GM23338 (cell line): ENCODE measurements around the gene DLX5. TPM values are rescaled to one million over a fixed set of nuclear protein-coding genes. Genes with fewer than 3 reads are reported as not detected.

Experiments used
- ATAC-seq: fragments of 200-7000 bp; cut with Tn5 transposase; 3 replicates; pipeline ENCODE4 v1.9.1; 2020
- DNase-seq: peaks from one replicate; pipeline ENCODE4 v3.0.0-alpha.2; 2015; ENCODE audit warnings: low spot score
- H2AFZ ChIP-seq: fragments of 200-600 bp; sonication (generic); 2 replicates; pipeline ENCODE4 v1.8.0; 2016; ENCODE audit warnings: antibody characterized with exemption, mild to moderate bottlenecking, moderate library complexity
- H3F3A ChIP-seq: fragments of 200-600 bp; sonication (generic); replicated peaks from 2 replicates; pipeline ENCODE4 v1.8.0; 2017; ENCODE audit warnings: antibody characterized with exemption, mixed run types, low read depth
- H3K27ac ChIP-seq: fragments of 200-600 bp; sonication (generic); 2 replicates; pipeline ENCODE4 v1.6.1; 2016; ENCODE audit warnings: low read depth
- H3K27me3 ChIP-seq: fragments of 200-600 bp; sonication (generic); 2 replicates; pipeline ENCODE4 v1.8.0; 2016; ENCODE audit warnings: mild to moderate bottlenecking, mixed run types, moderate library complexity; ENCODE audit not compliant: insufficient read depth
- H3K36me3 ChIP-seq: fragments of 200-600 bp; sonication (generic); 2 replicates; pipeline ENCODE4 v1.8.0; 2016; ENCODE audit warnings: mild to moderate bottlenecking; ENCODE audit not compliant: insufficient read depth
- H3K4me1 ChIP-seq: fragments of 200-600 bp; sonication (generic); 2 replicates; pipeline ENCODE4 v1.8.0; 2016; ENCODE audit warnings: mild to moderate bottlenecking, moderate library complexity; ENCODE audit not compliant: insufficient read depth
- H3K4me2 ChIP-seq: fragments of 200-600 bp; sonication (generic); 2 replicates; pipeline ENCODE4 v1.7.1; 2017; ENCODE audit warnings: mixed run types
- H3K4me3 ChIP-seq: fragments of 200-600 bp; sonication (generic); 2 replicates; pipeline ENCODE4 v1.6.1; 2016; ENCODE audit warnings: mixed run types
- H3K79me2 ChIP-seq: fragments of 200-600 bp; sonication (generic); replicated peaks from 2 replicates; pipeline ENCODE4 v1.8.0; 2017; ENCODE audit warnings: mild to moderate bottlenecking; ENCODE audit not compliant: insufficient read depth
- H3K9me2 ChIP-seq: fragments of 200-600 bp; sonication (generic); 2 replicates; pipeline ENCODE4 v1.8.0; 2017; ENCODE audit not compliant: insufficient read depth
- H4K20me1 ChIP-seq: fragments of 200-600 bp; sonication (generic); replicated peaks from 2 replicates; pipeline ENCODE4 v1.8.0; 2017; ENCODE audit warnings: mild to moderate bottlenecking; ENCODE audit not compliant: insufficient read depth
- H3K27ac Mint-ChIP-seq: 2 replicates; pipeline ENCODE4 v1.8.0; 2020; ENCODE audit warnings: inconsistent platforms, mild to moderate bottlenecking, moderate library complexity, mixed read lengths
- H3K27me3 Mint-ChIP-seq: 3 replicates; pipeline ENCODE4 v1.8.0; 2022; ENCODE audit warnings: low read depth, mild to moderate bottlenecking, moderate library complexity, mixed read lengths, inconsistent platforms; ENCODE audit not compliant: insufficient read depth, poor library complexity
- H3K36me3 Mint-ChIP-seq: 3 replicates; pipeline ENCODE4 v1.8.0; 2021; ENCODE audit warnings: low read depth, mild to moderate bottlenecking, inconsistent platforms, moderate library complexity, mixed read lengths
- H3K4me1 Mint-ChIP-seq: 3 replicates; pipeline ENCODE4 v1.8.0; 2020; ENCODE audit warnings: mild to moderate bottlenecking, inconsistent platforms, mixed read lengths
- H3K4me3 Mint-ChIP-seq: 3 replicates; pipeline ENCODE4 v1.8.0; 2021; ENCODE audit warnings: moderate library complexity, mild to moderate bottlenecking, inconsistent platforms, mixed read lengths
- H3K9me3 Mint-ChIP-seq: 3 replicates; pipeline ENCODE4 v1.8.0; 2020; ENCODE audit warnings: moderate library complexity, mild to moderate bottlenecking, inconsistent platforms, mixed read lengths
- EZH2phosphoT487 ChIP-seq: fragments of 200-600 bp; sonication (generic); IDR thresholded peaks from one replicate; pipeline ENCODE4 v1.8.1; 2018; ENCODE audit warnings: antibody characterized with exemption; ENCODE audit not compliant: unreplicated experiment
- polyA plus RNA-seq: library from polyadenylated mRNA; unstranded; fragments of >200 nt; fragmentation: Nextera tagmentation; extraction: Ambion mirVana; gene quantifications from 2 replicates; pipeline ENCODE4 v1.2.1, GENCODE V29; 2016
- total RNA-seq: library from RNA; depleted of rRNA; stranded (reverse); fragments of >200 nt; shearing (Covaris generic); gene quantifications from 2 replicates; pipeline ENCODE4 v1.2.3, GENCODE V29; 2014
- TF ChIP-seq, protein P1 (sequence below): IDR thresholded peaks from one replicate; pipeline ENCODE4 v1.6.1; 2018; ENCODE audit warnings: antibody characterized with exemption; ENCODE audit not compliant: unreplicated experiment
- TF ChIP-seq, protein P2 (sequence below): fragments of 250-450 bp; sonication (Bioruptor Pico); IDR thresholded peaks from 2 replicates; pipeline ENCODE4 v1.5.0; 2020; ENCODE audit warnings: mild to moderate bottlenecking, moderate library complexity

DLX5 gene
- total and polyA plus RNA-seq, 2 experiments from 2014 or later = not detected

DNA sequence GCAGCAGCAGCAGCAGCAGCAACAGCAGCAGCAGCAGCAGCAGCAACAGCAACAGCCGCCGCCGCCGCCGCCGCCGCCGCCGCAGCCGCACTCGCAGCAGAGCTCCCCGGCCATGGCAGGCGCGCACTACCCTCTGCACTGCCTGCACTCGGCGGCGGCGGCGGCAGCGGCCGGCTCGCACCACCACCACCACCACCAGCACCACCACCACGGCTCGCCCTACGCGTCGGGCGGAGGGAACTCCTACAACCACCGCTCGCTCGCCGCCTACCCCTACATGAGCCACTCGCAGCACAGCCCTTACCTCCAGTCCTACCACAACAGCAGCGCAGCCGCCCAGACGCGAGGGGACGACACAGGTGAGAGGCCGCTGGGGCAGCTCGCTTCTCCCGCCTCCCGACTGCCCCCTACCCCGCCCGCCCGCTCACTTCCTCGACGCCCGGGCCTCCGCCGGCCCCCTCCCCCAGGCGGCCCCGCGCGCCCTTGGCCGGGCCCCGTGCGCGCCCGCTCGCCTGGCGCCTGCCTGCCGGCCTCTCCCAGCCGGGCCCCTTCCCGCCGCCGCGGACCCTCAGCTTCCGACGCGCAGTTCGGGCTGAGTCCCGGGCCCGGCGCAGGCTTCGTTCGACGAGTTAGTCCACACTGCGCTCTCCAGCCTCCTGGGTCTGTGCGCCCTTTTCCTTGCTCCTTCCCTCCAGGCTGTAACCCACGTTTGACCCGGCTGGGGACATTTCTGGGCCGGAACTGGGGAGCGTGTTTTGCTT is 18.4 kb downstream of the DLX5 start:
- Mint-ChIP-seq H3K36me3 (no peaks in the 10 kb centered on the region), H3K4me1 (peaks cover 32% of the 10 kb centered on the region), H3K4me3 (peak overlapping the region; percentile 85), H3K27me3 (peaks cover 98% of the 10 kb centered on the region), H3K27ac (no peak overlapping the region), H3K9me3 (peaks cover 4% of the 10 kb centered on the region; the same call in 1 of the 3 replicates)
- H3K9me2 ChIP-seq = no peaks in the 10 kb centered on the region
- no peaks in the 10 kb centered on the region for H3K79me2 ChIP-seq
- peaks cover 54% of the 10 kb centered on the region for H3F3A ChIP-seq
- H2AFZ ChIP-seq = peak overlapping the region; percentile 85; the same call in 1 of the 2 replicates
- H3K36me3 ChIP-seq = no peaks in the 10 kb centered on the region
- peak overlapping the region; percentile 60 for H3K4me3 ChIP-seq
- peaks cover 43% of the 10 kb centered on the region for H4K20me1 ChIP-seq
- H3K27ac ChIP-seq = no peak overlapping the region
- TF ChIP-seq, protein P1, sequence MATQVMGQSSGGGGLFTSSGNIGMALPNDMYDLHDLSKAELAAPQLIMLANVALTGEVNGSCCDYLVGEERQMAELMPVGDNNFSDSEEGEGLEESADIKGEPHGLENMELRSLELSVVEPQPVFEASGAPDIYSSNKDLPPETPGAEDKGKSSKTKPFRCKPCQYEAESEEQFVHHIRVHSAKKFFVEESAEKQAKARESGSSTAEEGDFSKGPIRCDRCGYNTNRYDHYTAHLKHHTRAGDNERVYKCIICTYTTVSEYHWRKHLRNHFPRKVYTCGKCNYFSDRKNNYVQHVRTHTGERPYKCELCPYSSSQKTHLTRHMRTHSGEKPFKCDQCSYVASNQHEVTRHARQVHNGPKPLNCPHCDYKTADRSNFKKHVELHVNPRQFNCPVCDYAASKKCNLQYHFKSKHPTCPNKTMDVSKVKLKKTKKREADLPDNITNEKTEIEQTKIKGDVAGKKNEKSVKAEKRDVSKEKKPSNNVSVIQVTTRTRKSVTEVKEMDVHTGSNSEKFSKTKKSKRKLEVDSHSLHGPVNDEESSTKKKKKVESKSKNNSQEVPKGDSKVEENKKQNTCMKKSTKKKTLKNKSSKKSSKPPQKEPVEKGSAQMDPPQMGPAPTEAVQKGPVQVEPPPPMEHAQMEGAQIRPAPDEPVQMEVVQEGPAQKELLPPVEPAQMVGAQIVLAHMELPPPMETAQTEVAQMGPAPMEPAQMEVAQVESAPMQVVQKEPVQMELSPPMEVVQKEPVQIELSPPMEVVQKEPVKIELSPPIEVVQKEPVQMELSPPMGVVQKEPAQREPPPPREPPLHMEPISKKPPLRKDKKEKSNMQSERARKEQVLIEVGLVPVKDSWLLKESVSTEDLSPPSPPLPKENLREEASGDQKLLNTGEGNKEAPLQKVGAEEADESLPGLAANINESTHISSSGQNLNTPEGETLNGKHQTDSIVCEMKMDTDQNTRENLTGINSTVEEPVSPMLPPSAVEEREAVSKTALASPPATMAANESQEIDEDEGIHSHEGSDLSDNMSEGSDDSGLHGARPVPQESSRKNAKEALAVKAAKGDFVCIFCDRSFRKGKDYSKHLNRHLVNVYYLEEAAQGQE = no peak
- TF ChIP-seq EZH2phosphoT487 = peak; percentile 62
- TF ChIP-seq, protein P2, sequence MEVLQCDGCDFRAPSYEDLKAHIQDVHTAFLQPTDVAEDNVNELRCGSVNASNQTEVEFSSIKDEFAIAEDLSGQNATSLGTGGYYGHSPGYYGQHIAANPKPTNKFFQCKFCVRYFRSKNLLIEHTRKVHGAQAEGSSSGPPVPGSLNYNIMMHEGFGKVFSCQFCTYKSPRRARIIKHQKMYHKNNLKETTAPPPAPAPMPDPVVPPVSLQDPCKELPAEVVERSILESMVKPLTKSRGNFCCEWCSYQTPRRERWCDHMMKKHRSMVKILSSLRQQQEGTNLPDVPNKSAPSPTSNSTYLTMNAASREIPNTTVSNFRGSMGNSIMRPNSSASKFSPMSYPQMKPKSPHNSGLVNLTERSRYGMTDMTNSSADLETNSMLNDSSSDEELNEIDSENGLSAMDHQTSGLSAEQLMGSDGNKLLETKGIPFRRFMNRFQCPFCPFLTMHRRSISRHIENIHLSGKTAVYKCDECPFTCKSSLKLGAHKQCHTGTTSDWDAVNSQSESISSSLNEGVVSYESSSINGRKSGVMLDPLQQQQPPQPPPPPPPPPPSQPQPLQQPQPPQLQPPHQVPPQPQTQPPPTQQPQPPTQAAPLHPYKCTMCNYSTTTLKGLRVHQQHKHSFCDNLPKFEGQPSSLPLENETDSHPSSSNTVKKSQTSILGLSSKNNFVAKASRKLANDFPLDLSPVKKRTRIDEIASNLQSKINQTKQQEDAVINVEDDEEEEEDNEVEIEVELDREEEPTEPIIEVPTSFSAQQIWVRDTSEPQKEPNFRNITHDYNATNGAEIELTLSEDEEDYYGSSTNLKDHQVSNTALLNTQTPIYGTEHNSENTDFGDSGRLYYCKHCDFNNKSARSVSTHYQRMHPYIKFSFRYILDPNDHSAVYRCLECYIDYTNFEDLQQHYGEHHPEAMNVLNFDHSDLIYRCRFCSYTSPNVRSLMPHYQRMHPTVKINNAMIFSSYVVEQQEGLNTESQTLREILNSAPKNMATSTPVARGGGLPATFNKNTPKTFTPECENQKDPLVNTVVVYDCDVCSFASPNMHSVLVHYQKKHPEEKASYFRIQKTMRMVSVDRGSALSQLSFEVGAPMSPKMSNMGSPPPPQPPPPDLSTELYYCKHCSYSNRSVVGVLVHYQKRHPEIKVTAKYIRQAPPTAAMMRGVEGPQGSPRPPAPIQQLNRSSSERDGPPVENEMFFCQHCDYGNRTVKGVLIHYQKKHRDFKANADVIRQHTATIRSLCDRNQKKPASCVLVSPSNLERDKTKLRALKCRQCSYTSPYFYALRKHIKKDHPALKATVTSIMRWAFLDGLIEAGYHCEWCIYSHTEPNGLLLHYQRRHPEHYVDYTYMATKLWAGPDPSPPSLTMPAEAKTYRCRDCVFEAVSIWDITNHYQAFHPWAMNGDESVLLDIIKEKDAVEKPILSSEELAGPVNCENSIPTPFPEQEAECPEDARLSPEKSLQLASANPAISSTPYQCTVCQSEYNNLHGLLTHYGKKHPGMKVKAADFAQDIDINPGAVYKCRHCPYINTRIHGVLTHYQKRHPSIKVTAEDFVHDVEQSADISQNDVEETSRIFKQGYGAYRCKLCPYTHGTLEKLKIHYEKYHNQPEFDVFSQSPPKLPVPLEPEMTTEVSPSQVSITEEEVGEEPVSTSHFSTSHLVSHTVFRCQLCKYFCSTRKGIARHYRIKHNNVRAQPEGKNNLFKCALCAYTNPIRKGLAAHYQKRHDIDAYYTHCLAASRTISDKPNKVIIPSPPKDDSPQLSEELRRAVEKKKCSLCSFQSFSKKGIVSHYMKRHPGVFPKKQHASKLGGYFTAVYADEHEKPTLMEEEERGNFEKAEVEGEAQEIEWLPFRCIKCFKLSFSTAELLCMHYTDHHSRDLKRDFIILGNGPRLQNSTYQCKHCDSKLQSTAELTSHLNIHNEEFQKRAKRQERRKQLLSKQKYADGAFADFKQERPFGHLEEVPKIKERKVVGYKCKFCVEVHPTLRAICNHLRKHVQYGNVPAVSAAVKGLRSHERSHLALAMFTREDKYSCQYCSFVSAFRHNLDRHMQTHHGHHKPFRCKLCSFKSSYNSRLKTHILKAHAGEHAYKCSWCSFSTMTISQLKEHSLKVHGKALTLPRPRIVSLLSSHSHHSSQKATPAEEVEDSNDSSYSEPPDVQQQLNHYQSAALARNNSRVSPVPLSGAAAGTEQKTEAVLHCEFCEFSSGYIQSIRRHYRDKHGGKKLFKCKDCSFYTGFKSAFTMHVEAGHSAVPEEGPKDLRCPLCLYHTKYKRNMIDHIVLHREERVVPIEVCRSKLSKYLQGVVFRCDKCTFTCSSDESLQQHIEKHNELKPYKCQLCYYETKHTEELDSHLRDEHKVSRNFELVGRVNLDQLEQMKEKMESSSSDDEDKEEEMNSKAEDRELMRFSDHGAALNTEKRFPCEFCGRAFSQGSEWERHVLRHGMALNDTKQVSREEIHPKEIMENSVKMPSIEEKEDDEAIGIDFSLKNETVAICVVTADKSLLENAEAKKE (CRISPR knock-in tag) = no peak
- ATAC-seq (peak; percentile 48), DNase-seq (peak; percentile 90)
- H3K27me3 ChIP-seq = peaks cover 99% of the 10 kb centered on the region
- peaks cover 60% of the 10 kb centered on the region for H3K4me1 ChIP-seq
- peak overlapping the region; percentile 88 for H3K4me2 ChIP-seq
